H7 (cell line): ENCODE results near the gene PCBP3. TPM values are rescaled to one million over a fixed set of nuclear protein-coding genes. Genes with fewer than 3 reads are reported as not detected.
"Not testable (repeated sequence)": the region's sequence is repeated elsewhere in the genome, so short reads cannot be mapped to it uniquely, and the experiment has no call there.

Experiments used
- DNase-seq: peaks from one replicate; pipeline ENCODE4 v3.0.0; 2012
- H3K27me3 ChIP-seq: 2 replicates; pipeline ENCODE4 v1.6.0; 2011; ENCODE audit warnings: mild to moderate bottlenecking, low read length; ENCODE audit not compliant: control insufficient read depth, insufficient read depth
- H3K36me3 ChIP-seq: replicated peaks from 2 replicates; pipeline ENCODE4 v1.5.1; 2011; ENCODE audit warnings: low read length; ENCODE audit not compliant: control insufficient read depth, insufficient read depth
- H3K4me3 ChIP-seq: 2 replicates; pipeline ENCODE4 v1.5.1; 2011; ENCODE audit warnings: low read depth, mild to moderate bottlenecking, control low read depth, low read length, moderate library complexity; ENCODE audit not compliant: insufficient read depth
- total RNA-seq: library from RNA; depleted of rRNA; stranded (reverse); fragments of >200 nt; shearing (Covaris generic); gene quantifications from 2 replicates; pipeline ENCODE4 v1.2.3, GENCODE V29; 2014

The PCBP3 gene
- total RNA-seq, 1 experiment from 2014 or later = 1.8 TPM

DNA sequence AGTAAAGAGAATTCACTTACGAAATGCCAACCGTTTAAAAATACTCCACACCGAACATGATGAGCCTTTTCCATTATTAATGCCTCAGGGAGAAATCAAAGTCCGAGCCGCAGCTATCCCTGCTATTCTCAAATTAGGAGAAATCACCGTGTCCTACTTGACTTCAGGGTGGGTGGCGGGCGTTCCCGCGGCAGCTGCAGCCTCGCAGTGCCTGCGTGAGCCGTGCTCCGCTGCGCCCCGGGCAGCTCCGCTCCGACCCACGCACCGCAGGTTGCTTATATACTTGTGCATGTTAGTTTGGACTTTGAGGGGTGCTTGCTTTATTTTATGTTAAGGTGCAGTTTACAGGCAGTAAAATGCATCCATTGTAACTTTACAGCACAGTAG lies 35.6 kb upstream of the PCBP3 start:
- no peak for DNase-seq
- Histone ChIP-seq H3K36me3 (no peaks in the 10 kb centered on the region), H3K27me3 (no peaks in the 10 kb centered on the region), H3K4me3 (no peak overlapping the region)

DNA sequence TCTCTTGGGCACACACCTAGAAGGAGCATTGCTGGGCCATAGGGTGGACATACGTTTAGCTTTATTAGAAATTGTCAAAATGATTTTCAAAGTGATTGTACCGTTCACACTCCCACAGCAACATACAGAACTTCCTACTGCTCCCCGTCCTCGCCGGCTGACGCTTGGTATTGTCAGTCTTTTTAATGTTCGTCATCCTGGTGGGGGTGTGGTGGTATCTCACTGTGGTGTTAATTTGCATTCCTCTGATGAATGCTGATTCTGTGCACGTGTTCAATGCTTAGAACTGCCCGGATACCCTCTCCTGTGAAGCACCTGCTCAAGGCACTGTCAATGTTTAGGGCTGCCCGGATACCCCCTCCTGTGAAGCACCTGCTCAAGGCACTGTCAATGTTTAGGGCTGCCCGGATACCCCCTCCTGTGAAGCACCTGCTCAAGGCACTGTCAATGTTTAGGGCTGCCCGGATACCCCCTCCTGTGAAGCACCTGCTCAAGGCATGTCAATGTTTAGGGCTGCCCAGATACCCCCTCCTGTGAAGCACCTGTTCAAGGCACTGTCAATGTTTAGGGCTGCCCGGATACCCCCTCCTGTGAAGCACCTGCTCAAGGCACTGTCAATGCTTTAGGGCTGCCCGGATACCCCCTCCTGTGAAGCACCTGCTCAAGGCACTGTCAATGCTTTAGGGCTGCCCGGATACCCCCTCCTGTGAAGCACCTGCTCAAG lies 34.6 kb upstream of the PCBP3 start:
- DNase-seq, H3K27me3 ChIP-seq, H3K36me3 ChIP-seq, H3K4me3 ChIP-seq: not testable (repeated sequence)

DNA sequence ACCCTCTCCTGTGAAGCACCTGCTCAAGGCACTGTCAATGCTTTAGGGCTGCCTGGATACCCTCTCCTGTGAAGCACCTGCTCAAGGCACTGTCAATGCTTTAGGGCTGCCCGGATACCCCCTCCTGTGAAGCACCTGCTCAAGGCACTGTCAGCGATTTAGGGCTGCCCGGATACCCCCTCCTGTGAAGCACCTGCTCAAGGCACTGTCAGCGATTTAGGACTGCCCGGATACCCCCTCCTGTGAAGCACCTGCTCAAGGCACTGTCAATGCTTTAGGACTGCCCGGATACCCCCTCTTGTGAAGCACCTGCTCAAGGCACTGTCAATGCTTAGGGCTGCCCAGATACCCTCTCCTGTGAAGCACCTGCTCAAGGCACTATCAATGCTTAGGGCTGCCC lies 33.9 kb upstream of the PCBP3 start:
- not testable (repeated sequence) for H3K4me3 ChIP-seq, DNase-seq, H3K36me3 ChIP-seq, H3K27me3 ChIP-seq

DNA sequence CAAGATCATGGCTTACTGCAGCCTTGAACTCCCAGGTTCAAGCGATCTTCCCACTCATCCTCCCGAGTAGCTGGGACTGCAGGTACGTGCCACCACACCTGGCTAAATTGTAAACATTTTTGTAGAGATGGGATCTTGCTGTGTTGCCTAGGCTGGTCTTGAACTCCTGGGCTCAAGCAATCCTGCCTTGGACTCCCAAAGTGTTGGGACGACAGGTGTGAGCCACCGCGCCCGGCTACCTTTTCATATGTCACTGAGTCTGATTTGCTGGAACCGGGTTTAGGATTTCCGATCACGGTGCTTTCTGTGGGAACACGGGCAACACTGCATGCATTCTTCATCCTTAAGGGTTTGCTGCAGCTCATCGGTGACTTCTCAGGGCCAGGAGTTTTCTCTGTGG lies 32.2 kb upstream of the PCBP3 start:
- no peak for DNase-seq
- Histone ChIP-seq H3K4me3 (no peak overlapping the region), H3K36me3 (no peaks in the 10 kb centered on the region), H3K27me3 (no peaks in the 10 kb centered on the region)

DNA sequence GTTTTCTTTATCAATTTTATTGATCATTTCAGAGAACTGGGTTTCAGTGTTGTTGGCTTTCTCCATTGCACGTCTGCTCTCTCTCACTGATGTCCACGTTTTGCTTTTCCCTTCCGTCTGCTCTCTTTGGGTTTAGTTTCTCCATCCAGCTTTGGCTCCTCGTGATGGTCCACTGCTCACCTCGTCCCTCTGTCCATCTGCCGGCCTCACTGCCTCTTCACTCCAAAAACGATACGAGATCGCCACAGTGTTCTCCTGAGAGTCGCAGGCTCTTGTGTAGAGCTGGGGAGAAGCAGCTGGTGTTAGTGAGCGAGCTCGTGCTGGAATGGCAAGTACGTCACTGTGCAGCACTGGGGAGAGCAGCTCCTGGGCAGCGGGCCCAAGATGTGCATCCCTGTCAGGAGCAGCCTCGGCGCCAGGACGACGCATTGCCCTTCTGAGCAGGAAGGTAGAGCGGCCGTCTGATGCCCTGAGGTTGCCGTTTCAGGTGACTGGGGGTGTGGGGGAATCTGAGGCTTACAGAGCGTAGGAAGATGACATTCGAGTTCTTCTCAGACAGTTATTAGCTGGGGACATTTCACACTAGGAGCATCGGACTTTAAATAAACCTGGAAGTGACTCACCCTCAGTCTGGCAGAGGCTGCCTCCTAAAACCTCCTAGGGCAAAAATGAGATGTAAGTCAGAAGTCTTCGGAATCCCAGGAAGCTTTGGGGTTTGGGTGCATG lies 31.4 kb upstream of the PCBP3 start:
- no peaks in the 10 kb centered on the region for H3K36me3 ChIP-seq
- no peak for DNase-seq
- no peak overlapping the region for H3K4me3 ChIP-seq
- H3K27me3 ChIP-seq = no peaks in the 10 kb centered on the region

DNA sequence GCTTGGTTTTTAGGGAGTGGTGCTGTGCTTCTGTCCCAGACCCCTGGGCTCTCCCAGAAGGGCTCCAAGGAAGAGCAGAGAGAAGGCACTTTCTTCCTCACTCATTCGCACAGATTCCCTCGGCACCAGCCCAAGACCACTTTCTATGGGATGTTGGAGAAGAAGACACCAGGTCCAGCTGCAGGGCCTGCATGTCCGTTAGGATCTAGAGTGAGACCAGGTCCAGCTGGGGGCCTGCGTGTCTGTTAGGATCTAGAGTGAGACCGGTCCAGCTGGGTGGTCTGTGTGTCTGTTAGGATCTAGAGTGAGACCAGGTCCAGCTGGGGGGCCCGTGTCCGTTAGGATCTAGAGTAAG lies 30.9 kb upstream of the PCBP3 start:
- not testable (repeated sequence) for H3K4me3 ChIP-seq, H3K27me3 ChIP-seq, DNase-seq, H3K36me3 ChIP-seq

DNA sequence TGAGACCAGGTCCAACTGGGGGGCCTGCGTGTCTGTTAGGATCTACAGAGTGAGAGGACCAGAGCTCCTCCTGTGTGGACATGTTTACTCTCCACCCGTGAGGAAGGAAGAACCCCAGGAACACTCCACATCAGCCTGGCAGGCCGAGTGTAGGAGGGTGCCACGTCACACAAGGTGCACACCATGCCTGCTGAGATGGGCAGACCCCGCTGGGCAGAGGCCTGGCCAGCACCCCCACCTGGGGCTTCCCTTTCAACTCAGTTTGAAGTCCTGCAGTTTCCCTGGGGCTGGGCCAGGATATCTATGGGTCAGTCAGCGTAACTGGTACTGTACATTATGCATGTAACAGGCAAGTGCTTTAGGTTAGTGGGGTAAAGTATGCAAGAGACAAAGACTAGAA lies 30.1 kb upstream of the PCBP3 start:
- Histone ChIP-seq H3K27me3 (no peaks in the 10 kb centered on the region), H3K4me3 (no peak overlapping the region), H3K36me3 (no peaks in the 10 kb centered on the region)
- no peak for DNase-seq

DNA sequence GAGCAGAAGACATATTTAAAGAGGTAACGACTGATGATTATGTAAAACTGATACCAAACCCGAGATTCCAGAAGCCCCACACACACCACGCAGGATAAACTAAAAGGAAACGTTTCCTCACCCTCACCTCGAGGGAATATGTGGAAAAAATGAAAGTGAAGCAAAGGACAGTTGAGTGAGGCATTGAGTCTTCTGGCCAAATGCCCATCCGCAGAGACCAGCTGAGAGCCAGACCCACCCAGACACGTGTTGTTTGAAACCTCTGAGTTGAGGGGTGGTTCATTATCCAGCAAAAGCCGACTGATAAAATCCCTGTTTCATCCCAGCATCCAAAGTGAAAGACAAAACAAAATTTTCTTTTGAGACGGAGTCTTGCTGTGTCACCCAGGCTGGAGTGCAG lies 29.6 kb upstream of the PCBP3 start:
- no peaks in the 10 kb centered on the region for H3K36me3 ChIP-seq
- H3K4me3 ChIP-seq = no peak overlapping the region
- no peak for DNase-seq
- no peaks in the 10 kb centered on the region for H3K27me3 ChIP-seq

DNA sequence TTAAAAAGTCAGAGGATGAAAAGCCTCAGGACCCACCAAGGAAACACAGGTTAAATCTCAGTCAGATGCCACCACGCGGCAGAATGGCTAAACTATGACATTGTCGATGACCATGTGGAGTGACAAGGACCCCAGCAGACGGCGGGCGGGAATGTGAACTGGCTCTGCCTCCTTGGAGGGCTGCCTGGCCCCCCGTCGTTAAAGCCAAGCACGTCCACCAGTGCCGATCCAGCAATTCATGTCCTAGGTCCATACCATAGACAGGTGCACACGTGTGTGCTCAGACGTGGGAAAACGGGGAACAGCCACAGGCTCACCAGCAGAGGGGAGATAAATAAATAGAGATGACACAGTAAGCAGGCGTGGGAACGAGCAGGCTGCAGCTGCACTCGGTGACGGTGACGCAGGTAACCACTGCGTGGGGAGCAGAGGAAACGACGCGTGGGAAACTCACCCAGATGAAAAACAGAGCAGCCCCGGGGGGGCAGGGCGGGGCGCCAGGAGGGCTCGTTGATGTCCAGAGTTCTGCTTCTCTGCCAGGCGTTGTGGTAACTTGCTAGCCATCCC lies 28.3 kb upstream of the PCBP3 start:
- Histone ChIP-seq H3K4me3 (no peak overlapping the region), H3K36me3 (no peaks in the 10 kb centered on the region)
- peak; percentile 48 for DNase-seq

DNA sequence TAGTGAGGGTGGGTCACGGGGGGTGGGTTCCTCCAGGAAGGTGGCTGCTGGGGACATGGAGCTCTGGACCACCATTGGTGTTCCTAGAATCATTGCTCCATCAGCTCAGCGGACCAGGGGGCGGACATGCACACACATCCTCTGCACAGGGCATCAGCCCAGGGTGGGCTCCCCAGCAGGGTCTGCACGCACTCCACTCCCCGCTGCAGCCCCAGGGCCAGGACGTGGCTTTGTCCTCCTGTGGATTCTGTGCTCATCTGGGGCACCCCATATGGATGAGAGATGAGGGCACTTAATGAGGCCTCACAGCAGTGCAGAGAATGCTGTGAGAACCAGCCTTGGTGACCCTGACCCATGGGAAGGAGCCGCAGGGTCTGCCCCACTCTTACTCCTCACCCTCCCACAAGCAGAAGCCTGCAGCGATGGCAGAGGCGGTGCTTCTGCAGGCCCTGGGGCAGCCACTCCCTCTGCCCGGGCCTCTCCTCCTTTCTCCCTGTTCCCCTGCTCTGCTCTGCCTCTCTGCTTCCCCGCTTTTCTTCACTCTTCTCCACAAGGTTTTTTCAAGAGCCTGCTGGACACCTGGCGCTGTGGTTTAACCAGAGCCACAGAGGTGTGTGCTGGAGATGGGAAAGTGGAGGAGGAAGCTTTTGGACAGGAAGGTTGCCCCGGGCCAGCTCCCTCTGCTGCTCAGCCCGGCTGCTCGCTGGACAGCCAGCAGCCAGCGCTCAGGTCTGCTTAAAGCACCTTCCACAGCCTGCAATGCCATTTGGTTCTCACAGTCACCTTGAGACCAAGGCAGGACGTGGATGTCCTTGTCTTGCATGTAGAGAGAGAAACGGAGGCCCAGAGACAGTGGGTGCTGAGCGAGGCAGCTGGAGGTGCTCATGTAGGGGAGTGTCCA lies 26.3 kb upstream of the PCBP3 start:
- DNase-seq = peak; percentile 69
- H3K36me3 ChIP-seq = no peaks in the 10 kb centered on the region
- no peaks in the 10 kb centered on the region for H3K27me3 ChIP-seq

More for the DNA sequence above, 28.3 kb upstream of the PCBP3 start:
- no peaks in the 10 kb centered on the region for H3K27me3 ChIP-seq

DNA sequence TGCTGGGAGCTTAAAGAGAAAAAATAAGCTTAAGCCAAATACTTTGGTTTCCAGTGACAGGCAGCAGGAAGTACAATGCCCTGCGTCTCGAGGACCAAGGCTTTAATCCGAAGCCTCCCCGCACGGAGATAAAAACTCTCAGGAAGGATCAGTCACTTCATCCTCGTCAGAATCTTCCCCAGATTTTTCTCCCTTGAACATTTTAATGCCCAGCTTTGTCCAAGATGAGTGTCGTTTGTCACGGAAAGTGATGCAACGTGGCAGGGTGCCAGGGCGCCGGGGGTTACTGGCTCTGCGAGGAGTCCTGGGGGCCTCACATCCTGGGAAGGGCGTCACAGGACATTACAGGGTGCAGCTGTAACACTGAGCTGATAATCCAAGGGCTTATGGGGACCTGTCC lies 25.2 kb upstream of the PCBP3 start:
- Histone ChIP-seq H3K27me3 (no peaks in the 10 kb centered on the region), H3K4me3 (no peak overlapping the region), H3K36me3 (no peaks in the 10 kb centered on the region)
- DNase-seq = no peak

More for the DNA sequence above, 26.3 kb upstream of the PCBP3 start:
- no peak overlapping the region for H3K4me3 ChIP-seq

DNA sequence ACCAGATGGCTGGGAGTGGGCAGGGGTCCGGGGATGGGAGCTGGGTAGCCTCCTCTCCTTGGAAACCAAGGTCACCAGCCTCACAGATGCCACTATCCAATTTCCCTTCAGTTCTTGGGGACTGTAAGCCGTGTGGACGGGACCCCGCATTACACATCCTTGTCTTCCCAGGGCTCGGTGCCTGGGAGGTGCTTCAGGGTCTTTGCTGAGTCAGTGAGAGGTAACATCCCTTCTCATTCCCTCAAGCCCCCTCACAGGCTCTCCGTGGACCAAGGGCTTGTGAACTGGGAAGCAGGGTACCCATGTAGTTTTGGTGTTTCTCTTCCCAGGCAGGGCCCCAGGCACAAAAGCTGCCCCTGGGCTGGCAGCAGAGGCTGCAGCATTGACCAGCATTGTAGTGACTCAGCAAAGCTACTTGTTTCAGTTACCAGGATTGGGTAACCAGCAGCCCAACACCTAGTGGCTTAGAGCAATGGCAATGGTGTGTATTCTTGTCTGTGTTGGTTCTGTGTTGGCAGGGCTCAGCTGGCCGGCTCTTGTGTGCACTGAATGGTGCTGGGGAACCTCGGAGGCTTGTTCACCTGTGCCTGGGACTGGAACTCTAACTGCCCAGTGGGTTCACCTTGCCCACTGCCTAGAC lies 24.6 kb upstream of the PCBP3 start:
- DNase-seq = no peak
- Histone ChIP-seq H3K4me3 (no peak overlapping the region), H3K27me3 (no peaks in the 10 kb centered on the region), H3K36me3 (no peaks in the 10 kb centered on the region)

DNA sequence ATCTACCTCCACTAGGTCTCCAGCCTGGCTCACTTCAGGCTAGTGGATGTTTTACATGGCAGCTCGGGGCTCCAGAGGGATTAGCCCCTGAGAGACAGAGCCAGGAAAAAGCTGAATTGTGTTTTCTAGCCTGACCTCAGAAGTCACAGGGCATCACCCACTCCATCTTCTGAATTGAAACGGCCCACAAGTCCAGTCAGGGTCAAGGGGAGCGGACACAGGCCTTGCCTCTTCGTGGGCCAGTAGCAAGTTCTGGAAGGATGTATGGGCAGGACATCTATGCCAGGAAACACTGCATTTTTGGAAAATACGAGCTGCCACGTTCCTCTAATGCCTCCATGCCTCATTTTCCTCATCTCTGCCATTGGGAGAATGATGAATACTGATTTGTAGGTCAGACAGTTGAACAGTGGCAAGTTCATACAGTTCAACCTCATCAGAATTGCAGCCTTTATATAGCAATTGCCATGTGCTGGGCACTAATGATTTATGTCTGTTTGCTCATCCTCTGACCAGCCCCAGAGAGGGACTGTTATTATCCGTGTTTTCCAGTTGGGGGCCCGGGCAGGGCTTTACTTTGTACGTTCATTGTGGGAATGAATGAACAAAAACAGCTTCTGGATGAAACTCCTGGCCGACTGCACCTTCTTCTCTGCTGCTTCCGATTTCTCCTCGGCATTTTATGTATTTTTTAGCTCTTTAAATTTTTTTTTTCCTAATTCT lies 23.2 kb upstream of the PCBP3 start:
- no peak for DNase-seq
- Histone ChIP-seq H3K4me3 (no peak overlapping the region), H3K27me3 (no peaks in the 10 kb centered on the region), H3K36me3 (no peaks in the 10 kb centered on the region)
